ENCODE data around the gene CENPT. TPM values are rescaled to one million over a fixed set of nuclear protein-coding genes. Genes with fewer than 3 reads are reported as not detected.

The CENPT gene
- total RNA-seq, 4 donors from 2014 or later, result 140 to 311 (median 201) TPM

DNA sequence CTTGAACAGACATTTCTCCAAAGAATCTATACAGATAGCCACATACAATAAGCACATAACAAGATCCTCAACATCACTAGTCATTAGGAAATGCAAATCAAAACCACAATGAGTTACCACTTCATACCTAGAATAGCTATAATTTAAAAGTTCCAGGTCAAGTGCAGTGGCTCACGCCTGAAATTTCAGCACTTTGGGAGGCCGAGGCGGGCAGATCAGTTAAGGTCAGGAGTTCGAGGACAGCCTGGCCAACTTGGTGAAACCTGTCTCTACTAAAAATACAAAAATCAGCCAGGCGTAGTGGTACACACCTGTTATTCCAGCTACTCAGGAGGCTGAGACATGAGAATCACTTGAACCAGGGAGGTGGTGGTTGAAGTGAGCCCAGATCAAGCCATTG is 61.0 kb downstream of the CENPT start:
- Histone ChIP-seq H3K27ac (no peak overlapping the region), H3K36me3 (no peaks in the 10 kb centered on the region), H3K4me3 (no peak overlapping the region), H3K4me1 (peaks cover 7% of the 10 kb centered on the region), H3K27me3 (no peaks in the 10 kb centered on the region), H3K9me3 (no peaks in the 10 kb centered on the region)
- DNase-seq (ENCODE audit: low spot score in 2 of 2), result no peak
- 92% methylated on average over 5 of the region's 5 CpGs for WGBS
- TF ChIP-seq, protein P1, sequence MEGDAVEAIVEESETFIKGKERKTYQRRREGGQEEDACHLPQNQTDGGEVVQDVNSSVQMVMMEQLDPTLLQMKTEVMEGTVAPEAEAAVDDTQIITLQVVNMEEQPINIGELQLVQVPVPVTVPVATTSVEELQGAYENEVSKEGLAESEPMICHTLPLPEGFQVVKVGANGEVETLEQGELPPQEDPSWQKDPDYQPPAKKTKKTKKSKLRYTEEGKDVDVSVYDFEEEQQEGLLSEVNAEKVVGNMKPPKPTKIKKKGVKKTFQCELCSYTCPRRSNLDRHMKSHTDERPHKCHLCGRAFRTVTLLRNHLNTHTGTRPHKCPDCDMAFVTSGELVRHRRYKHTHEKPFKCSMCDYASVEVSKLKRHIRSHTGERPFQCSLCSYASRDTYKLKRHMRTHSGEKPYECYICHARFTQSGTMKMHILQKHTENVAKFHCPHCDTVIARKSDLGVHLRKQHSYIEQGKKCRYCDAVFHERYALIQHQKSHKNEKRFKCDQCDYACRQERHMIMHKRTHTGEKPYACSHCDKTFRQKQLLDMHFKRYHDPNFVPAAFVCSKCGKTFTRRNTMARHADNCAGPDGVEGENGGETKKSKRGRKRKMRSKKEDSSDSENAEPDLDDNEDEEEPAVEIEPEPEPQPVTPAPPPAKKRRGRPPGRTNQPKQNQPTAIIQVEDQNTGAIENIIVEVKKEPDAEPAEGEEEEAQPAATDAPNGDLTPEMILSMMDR (IDR thresholded peaks at IDR 0.05), result no peak
- TF ChIP-seq POLR2A (IDR thresholded peaks at IDR 0.05), result no peak
- no peak for TF ChIP-seq POLR2AphosphoS5 (IDR thresholded peaks at IDR 0.05)
- TF ChIP-seq EP300 (IDR thresholded peaks at IDR 0.05), result no peak

DNA sequence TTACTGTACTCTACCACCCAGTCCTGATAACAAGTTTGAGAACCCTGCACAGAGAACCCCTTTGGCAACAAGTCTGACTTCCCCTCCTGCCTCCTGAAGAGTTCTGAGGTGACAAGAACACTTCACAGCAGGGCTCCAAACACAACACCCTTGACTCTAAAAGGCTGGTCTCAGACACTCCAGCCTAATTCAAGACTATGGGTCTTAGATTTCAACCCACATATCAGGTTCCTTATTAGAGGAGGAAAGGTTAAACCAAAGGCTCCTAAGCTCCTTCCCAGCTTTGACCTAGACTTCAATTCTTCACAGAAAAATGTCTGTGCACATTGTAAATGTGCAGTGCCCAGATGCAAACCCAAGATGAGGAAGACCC is 64.2 kb downstream of the CENPT start:
- no peak overlapping the region for H3K27ac ChIP-seq
- H3K4me1 ChIP-seq, result peaks cover 28% of the 10 kb centered on the region
- H3K9me3 ChIP-seq, result no peaks in the 10 kb centered on the region
- H3K36me3 ChIP-seq, result no peaks in the 10 kb centered on the region
- TF ChIP-seq POLR2A (IDR thresholded peaks at IDR 0.05), result no peak
- TF ChIP-seq, protein P1 (IDR thresholded peaks at IDR 0.05), result no peak
- no peak for TF ChIP-seq POLR2AphosphoS5 (IDR thresholded peaks at IDR 0.05)
- no peak for TF ChIP-seq EP300 (IDR thresholded peaks at IDR 0.05)
- H3K27me3 ChIP-seq, result no peaks in the 10 kb centered on the region
- no peak for DNase-seq (ENCODE audit: low spot score in 2 of 2)
- H3K4me3 ChIP-seq, result no peak overlapping the region

DNA sequence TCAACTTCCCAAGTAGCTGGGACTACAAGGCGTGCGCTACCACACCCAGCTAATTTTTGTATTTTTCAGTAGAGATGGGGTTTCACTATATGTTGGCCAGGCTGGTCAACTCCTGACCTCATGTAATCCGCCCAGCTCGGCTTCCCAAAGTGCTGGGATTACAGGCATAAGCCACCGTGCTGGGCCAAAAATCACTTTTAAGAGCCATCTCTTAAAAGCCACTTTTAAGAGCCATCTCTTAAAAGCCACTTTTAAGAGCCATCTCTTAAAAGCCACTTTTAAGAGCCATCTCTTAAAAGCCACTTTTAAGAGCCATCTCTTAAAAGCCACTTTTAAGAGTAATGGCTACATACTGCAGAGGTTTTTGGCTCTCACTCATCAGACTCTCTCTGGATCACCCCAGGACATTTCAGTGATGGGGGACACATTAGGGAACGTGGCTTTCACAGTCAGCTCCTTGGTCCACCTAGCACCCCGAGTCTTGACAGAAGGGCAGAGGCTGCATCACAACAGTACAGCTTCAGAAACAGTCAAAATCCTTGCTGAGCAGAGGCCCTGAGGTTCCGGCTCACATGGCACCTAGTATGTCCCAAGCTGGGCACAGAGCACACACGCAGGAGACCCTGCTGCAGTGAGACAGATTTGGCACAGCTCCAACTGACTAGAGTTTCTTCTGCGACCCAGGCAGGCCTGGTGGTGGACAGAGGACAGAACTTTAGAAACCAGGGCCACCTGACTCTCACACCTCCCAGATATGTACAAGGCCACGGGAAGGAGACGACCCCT is 64.7 kb downstream of the CENPT start:
- peaks cover 28% of the 10 kb centered on the region for H3K4me1 ChIP-seq
- H3K27ac ChIP-seq, result no peak overlapping the region
- H3K4me3 ChIP-seq, result no peak overlapping the region
- whole genome bisulfite sequencing, result 91% methylated on average over 10 of the region's 12 CpGs
- no peaks in the 10 kb centered on the region for H3K9me3 ChIP-seq
- TF ChIP-seq, protein P1 (IDR thresholded peaks at IDR 0.05), result no peak
- TF ChIP-seq POLR2AphosphoS5 (IDR thresholded peaks at IDR 0.05), result no peak
- no peak for TF ChIP-seq EP300 (IDR thresholded peaks at IDR 0.05)
- no peak for TF ChIP-seq POLR2A (IDR thresholded peaks at IDR 0.05)
- no peak for DNase-seq (ENCODE audit: low spot score in 2 of 2)
- H3K27me3 ChIP-seq, result no peaks in the 10 kb centered on the region
- no peaks in the 10 kb centered on the region for H3K36me3 ChIP-seq

DNA sequence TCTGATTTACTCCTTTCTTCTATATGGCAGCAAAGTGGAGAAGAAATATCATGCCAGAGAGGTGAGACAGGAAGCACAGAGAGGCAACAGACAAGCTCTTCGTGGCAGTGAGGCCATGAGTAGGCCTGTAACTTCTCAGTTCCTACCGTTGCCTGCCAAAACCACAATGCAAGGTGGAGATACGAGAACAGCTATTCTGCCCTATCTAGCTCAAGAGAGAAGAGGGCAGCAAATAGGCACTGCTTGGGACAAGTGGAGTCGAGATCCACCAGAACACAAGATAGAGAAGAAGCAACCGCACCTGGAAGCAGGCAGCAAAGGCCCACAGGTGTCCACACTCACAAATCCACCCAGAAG is 66.0 kb downstream of the CENPT start:
- Histone ChIP-seq H3K36me3 (no peaks in the 10 kb centered on the region), H3K4me1 (peaks cover 28% of the 10 kb centered on the region), H3K27ac (no peak overlapping the region), H3K9me3 (no peaks in the 10 kb centered on the region), H3K4me3 (no peak overlapping the region), H3K27me3 (no peaks in the 10 kb centered on the region)
- DNase-seq (ENCODE audit: low spot score in 2 of 2), result no peak
- TF ChIP-seq, protein P1 (IDR thresholded peaks at IDR 0.05), result no peak
- TF ChIP-seq POLR2A (IDR thresholded peaks at IDR 0.05) (no peak), POLR2AphosphoS5 (IDR thresholded peaks at IDR 0.05) (no peak), EP300 (IDR thresholded peaks at IDR 0.05) (no peak)
- 69% methylated on average over 5 of the region's 5 CpGs for WGBS

DNA sequence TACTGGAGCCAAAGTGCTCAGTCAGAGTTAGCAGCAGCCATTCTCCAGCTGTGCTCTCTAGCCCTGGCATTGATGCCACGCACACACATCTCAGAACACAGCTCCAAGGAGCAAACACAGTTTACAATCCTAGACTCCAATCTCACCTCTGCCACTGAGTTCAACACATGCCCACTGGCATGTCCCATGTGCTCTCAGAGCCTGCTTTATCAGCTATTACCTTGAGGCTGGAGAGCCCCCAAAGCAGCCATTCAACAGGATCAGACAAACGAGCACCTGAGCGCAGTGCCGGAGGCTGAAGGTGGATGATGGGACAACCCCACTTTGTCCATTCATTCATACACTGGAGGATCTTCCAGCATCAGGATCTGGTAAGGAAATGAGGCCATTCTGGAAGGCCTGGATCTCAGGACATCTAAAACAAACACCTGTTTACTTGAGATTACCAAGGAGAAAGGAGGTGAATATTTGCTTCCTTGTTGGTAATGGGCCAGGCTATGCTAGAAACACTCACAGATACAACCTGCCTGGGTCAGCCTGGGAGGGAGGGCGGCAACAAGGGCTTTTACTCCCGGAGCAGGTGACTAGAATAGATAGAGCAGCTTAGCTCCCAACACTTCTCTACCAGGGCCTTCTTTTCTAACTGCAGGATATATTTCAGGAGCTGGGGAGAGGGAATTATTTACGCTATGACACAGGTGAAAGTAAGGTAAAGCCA is 66.5 kb downstream of the CENPT start:
- H3K36me3 ChIP-seq, result no peaks in the 10 kb centered on the region
- no peak overlapping the region for H3K4me3 ChIP-seq
- H3K27me3 ChIP-seq, result no peaks in the 10 kb centered on the region
- H3K27ac ChIP-seq, result no peak overlapping the region
- no peak for TF ChIP-seq POLR2A (IDR thresholded peaks at IDR 0.05)
- TF ChIP-seq, protein P1 (IDR thresholded peaks at IDR 0.05), result no peak
- TF ChIP-seq POLR2AphosphoS5 (IDR thresholded peaks at IDR 0.05), result no peak
- TF ChIP-seq EP300 (IDR thresholded peaks at IDR 0.05), result no peak
- no peaks in the 10 kb centered on the region for H3K9me3 ChIP-seq
- peaks cover 28% of the 10 kb centered on the region for H3K4me1 ChIP-seq
- no peak for DNase-seq (ENCODE audit: low spot score in 2 of 2)
- WGBS, result 82% methylated on average over 7 of the region's 7 CpGs
